Natural killer cell treated with Interleukin-12 subunit alpha and Interleukin-12 subunit beta and Interleukin-15 and Interleukin-18, amount 100 ng/mL, for 72 hours (primary cell): Measurements from ENCODE around the gene GPRC6A. TPM values are rescaled to one million over a fixed set of nuclear protein-coding genes. Genes with fewer than 3 reads are reported as not detected.
A peak's percentile ranks its signal among the peaks of the same experiment; 100 is the strongest.

Source experiments
- ATAC-seq, 2 donors: fragments of 150-1000 bp; cut with Tn5 transposase in 1 of 2; sonication (Bioruptor Pico), chemical (Tn5 transposase) in 1 of 2; 2 replicates each; pipeline ENCODE4 v1.10.0; 2021
- DNase-seq: peaks from one replicate; pipeline ENCODE4 v3.0.0; 2022; ENCODE audit warnings: low spot score
- H3K27ac Mint-ChIP-seq, 2 donors: 1 replicate in 1 of 2; 2 replicates in 1 of 2; pipeline ENCODE4 v1.8.0; 2022; ENCODE audit warnings: mixed read lengths in 2 of 2, mild to moderate bottlenecking in 1 of 2, moderate library complexity in 1 of 2
- H3K27me3 Mint-ChIP-seq, 2 donors: 1 replicate in 1 of 2; 2 replicates in 1 of 2; pipeline ENCODE4 v1.8.0; 2022; ENCODE audit warnings: mixed read lengths in 2 of 2
- H3K36me3 Mint-ChIP-seq: one replicate; pipeline ENCODE4 v1.8.0; 2022; ENCODE audit warnings: mixed read lengths
- H3K4me1 Mint-ChIP-seq, 2 donors: 1 replicate in 1 of 2; 2 replicates in 1 of 2; pipeline ENCODE4 v1.8.0; 2022; ENCODE audit warnings: low read depth in 2 of 2, mixed read lengths in 2 of 2, mild to moderate bottlenecking in 1 of 2
- H3K4me3 Mint-ChIP-seq: one replicate; pipeline ENCODE4 v1.8.0; 2022; ENCODE audit warnings: mixed read lengths
- H3K9me3 Mint-ChIP-seq: 2 replicates; pipeline ENCODE4 v1.8.0; 2022; ENCODE audit warnings: mixed read lengths
- total RNA-seq, 2 donors: library from RNA; stranded (reverse); gene quantifications; one replicate each; pipeline ENCODE4 v1.2.3, GENCODE V29; 2022

Gene GPRC6A
- total RNA-seq, 2 donors from 2014 or later = not detected

DNA sequence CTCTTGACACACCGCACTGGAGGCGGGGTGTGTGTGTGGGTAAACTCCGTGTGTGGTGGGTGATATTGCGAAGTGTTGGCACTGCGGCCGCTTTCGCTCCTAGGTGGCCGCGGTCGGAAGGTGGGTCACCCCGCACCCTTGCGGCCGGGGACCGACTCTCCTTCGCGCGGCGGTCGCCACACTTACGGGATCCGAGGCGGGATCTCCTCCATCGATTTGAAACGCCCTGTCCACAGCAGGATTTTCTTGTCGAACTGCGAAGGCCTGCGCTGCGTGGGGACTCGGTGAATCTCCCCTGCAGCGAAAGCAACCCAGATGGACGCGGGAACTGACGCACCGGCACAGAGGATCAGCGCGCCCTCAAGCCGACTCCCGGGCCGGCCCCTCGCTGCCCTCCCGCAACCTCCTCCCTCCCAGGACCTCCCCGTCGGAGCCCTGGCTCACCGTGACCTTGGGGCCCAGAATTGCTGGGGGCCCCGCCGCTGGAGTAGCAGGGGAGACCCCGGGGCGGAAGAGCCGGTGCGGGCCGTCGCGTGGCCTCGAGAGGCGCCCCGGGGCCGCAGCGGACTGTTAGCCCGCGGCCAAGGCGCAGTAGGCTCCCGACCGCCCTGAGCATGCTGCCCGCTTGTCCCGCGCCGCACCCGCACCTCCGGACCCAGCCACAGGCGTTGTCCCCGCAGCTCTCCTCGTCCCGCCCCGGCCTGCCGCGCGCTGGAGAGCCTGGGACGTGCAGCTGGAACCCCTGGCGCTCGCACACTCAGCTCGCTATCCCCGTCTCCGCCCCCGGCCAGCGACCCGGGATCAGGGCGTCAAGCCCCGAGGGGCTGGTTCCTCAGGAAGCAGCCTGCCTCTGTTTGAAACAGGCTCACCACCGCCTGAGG is 63.7 kb downstream of the GPRC6A start, which contains the start of gene FAM162B:
FAM162B (minus strand) TSS at position 759 of the 881 bp plus-strand sequence; CDS start at position 616, 143 bp downstream.
- Mint-ChIP-seq H3K4me3 (peak within 1 kb of the TSS; percentile 65), H3K36me3 (peaks cover 7% of the 10 kb centered on the region), H3K4me1 (peaks cover 7 to 12% of the 10 kb centered on the region in 2 donors), H3K9me3 (no peaks in the 10 kb centered on the region), H3K27ac (no peak within 1 kb of the TSS), H3K27me3 (peaks cover 32 to 42% of the 10 kb centered on the region in 2 donors)
- DNase-seq (no peak), ATAC-seq (peak; percentile 52 to 57)

GRCh38 chr6:116764629-116764960 is 64.3 kb downstream of the GPRC6A start:
- peaks cover 34 to 46% of the 10 kb centered on the region in 2 donors for H3K27me3 Mint-ChIP-seq
- H3K9me3 Mint-ChIP-seq = no peaks in the 10 kb centered on the region
- DNase-seq = no peak
- H3K4me1 Mint-ChIP-seq = peaks cover 7 to 12% of the 10 kb centered on the region in 2 donors
- no peak for ATAC-seq
- H3K27ac Mint-ChIP-seq = no peak overlapping the region
- peaks cover 7% of the 10 kb centered on the region for H3K36me3 Mint-ChIP-seq
- H3K4me3 Mint-ChIP-seq = no peak overlapping the region

- no peak for DNase-seq
- H3K4me3 Mint-ChIP-seq = no peak overlapping the region
- no peak overlapping the region for H3K27ac Mint-ChIP-seq
- H3K9me3 Mint-ChIP-seq = no peaks in the 10 kb centered on the region
- peaks cover 7 to 12% of the 10 kb centered on the region in 2 donors for H3K4me1 Mint-ChIP-seq
- ATAC-seq = peak in 1 of 2 donors; percentile 11
- peaks cover 35 to 49% of the 10 kb centered on the region in 2 donors for H3K27me3 Mint-ChIP-seq
- peaks cover 7% of the 10 kb centered on the region for H3K36me3 Mint-ChIP-seq
Observed at GRCh38 chr6:116763906-116764628, 64.8 kb downstream of the GPRC6A start.

GRCh38 chr6:116763048-116763447 is 65.8 kb downstream of the GPRC6A start:
- Mint-ChIP-seq H3K36me3 (peaks cover 7% of the 10 kb centered on the region), H3K27me3 (peaks cover 35 to 49% of the 10 kb centered on the region in 2 donors), H3K9me3 (no peaks in the 10 kb centered on the region), H3K4me1 (peaks cover 7 to 12% of the 10 kb centered on the region in 2 donors), H3K4me3 (no peak overlapping the region), H3K27ac (no peak overlapping the region)
- DNase-seq = no peak
- no peak for ATAC-seq

GRCh38 chr6:116762235-116762634 is 66.6 kb downstream of the GPRC6A start:
- Mint-ChIP-seq H3K27ac (no peak overlapping the region), H3K9me3 (no peaks in the 10 kb centered on the region), H3K27me3 (peaks cover 34 to 50% of the 10 kb centered on the region in 2 donors), H3K36me3 (peaks cover 7% of the 10 kb centered on the region), H3K4me1 (peaks cover 7 to 12% of the 10 kb centered on the region in 2 donors), H3K4me3 (no peak overlapping the region)
- DNase-seq = no peak
- ATAC-seq = no peak

DNA sequence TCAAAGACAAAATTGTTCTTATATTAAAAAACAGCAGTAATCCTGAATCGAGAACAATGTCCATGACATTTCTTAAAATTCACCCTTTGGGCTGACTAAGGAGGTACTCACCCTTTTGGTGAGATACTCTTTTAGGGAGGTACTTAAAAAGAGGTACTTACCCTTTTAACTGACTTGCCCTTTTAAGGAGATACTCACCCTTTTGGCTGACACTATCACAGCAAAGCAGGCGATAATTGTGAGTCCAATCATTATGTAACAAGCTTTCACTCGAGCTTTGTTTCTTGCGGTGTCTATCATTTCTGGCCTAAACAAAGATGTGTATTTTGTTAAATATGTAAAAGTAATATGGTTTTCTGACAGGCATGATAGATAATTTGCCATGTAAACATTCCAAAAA is 67.1 kb downstream of the GPRC6A start:
- Mint-ChIP-seq H3K4me1 (peaks cover 7 to 12% of the 10 kb centered on the region in 2 donors), H3K27me3 (peaks cover 30 to 46% of the 10 kb centered on the region in 2 donors)

DNA sequence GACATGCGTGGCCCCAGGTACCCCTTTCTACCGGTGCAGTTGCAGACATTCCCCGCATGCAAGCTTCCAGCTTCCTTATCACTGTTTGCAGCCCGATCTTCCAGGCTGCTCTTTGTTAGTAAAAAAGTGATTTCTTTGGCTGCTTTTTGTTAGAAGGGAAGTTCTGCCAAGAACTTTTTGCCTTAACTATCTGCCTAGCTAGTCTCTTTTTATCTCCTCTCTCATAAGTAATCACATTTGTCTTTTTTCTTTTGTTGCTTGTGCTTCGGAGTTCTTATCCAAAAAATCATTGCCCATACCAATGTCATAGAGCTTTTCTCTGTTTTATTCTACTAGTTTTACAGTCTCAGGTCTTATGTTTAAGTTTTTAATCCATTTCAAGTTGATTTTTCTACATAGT is 83.7 kb downstream of the GPRC6A start:
- peaks cover 7% of the 10 kb centered on the region for H3K9me3 Mint-ChIP-seq
- no peak overlapping the region for H3K4me3 Mint-ChIP-seq
- H3K4me1 Mint-ChIP-seq = no peaks in the 10 kb centered on the region
- no peak for DNase-seq
- H3K27me3 Mint-ChIP-seq = peaks cover 6 to 22% of the 10 kb centered on the region in 2 donors
- H3K27ac Mint-ChIP-seq = no peak overlapping the region
- ATAC-seq = no peak
- H3K36me3 Mint-ChIP-seq = peaks cover 5% of the 10 kb centered on the region

More for the DNA sequence above, 67.1 kb downstream of the GPRC6A start:
- DNase-seq (no peak), ATAC-seq (no peak)
- Mint-ChIP-seq H3K27ac (no peak overlapping the region), H3K9me3 (no peaks in the 10 kb centered on the region), H3K4me3 (no peak overlapping the region), H3K36me3 (peaks cover 7% of the 10 kb centered on the region)

Other genes starting within 250 kb of the GPRC6A start
- gene RSPH4A, start 212.6 kb downstream of the GPRC6A start, total RNA-seq = under 1 TPM; 0.24 to 0.95 TPM
- 10 to 100 TPM; 27.0 to 29.4 TPM for gene ZUP1, start 160.3 kb downstream of the GPRC6A start, total RNA-seq
- 10 to 100 TPM in 1 of 2 donors, 1 to 10 TPM in 1; 7.6 to 10.5 TPM for gene KPNA5, start 147.9 kb downstream of the GPRC6A start, total RNA-seq
- gene FAM162B, start 63.4 kb downstream of the GPRC6A start, total RNA-seq = not detected
- not detected for gene RFX6, start 48.2 kb upstream of the GPRC6A start, total RNA-seq